Dedifferentiated amniotic fluid mesenchymal stem cell (primary cell): ENCODE measurements around the gene SNAI1.
"Not testable (repeated sequence)": the region's sequence is repeated elsewhere in the genome, so short reads cannot be mapped to it uniquely, and the experiment has no call there.

Experiments used
- DNase-seq: peaks from one replicate; pipeline ENCODE4 v3.0.0-alpha.2; 2016; ENCODE audit errors: extremely low spot score

The SNAI1 gene

GRCh38 chr20:49982346-49983122 lies at the start of gene SNAI1:
Gene SNAI1 (plus strand): TSS chr20:49982980. CDS start chr20:49983060, 80 bp downstream.
- peak; percentile 53 for DNase-seq

GRCh38 chr20:49935746-49936152 lies 47.0 kb upstream of the SNAI1 start:
- no peak for DNase-seq

- DNase-seq: peak; percentile 88
Observed at GRCh38 chr20:49936153-49937026, 46.4 kb upstream of the SNAI1 start, which contains the start of gene RNF114. Gene RNF114 (plus strand): TSS chr20:49936397. CDS start chr20:49936413, 16 bp downstream.

GRCh38 chr20:49937027-49937929 lies 45.5 kb upstream of the SNAI1 start:
- DNase-seq: no peak

- peak; percentile 50 for DNase-seq
Observed at GRCh38 chr20:49938173-49939163, 44.3 kb upstream of the SNAI1 start.

- no peak for DNase-seq
Observed at GRCh38 chr20:49941456-49941855, 41.3 kb upstream of the SNAI1 start.

- DNase-seq: no peak
Observed at GRCh38 chr20:49942303-49942702, 40.5 kb upstream of the SNAI1 start.

DNA sequence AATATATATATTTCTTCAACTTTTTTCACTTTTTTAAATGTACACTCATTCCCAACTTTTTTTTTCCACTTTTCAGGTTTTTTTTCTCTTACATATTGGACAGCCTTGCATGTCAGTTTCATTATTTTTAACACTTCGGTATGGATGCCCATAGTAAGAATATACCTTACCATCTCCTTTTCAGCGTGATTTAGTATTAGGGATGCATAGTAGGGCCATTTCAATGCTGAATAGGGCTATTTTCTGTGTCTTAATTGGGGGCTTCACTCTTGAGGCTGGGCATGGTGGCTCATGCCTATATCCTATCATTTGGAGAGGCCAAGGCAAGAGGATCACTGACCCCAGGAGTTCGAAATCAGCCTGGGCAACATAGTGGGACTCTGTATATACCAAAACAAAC lies 39.8 kb upstream of the SNAI1 start:
- no peak for DNase-seq

GRCh38 chr20:49945306-49945700 lies 37.5 kb upstream of the SNAI1 start:
- no peak for DNase-seq

- no peak for DNase-seq
Observed at GRCh38 chr20:49945701-49946477, 36.9 kb upstream of the SNAI1 start.

DNA sequence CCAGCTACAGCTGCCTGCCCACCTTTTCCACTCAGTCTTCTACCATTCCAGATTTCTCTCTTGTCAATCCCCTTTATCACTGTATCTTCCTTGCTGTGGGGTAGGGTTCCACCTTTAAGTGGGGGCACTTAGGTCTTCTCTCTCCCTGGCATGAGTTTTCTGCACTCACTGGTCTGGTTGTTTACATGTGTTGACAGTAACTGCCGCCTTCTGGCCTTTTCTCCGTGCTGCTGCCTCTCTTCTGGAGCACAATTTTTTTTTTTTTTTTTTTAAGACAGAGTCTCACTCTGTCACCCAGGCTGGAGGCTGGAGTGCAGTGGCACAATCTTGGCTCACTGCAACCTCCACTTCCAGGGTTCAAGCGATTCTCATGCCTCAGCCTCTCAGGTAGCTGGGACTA lies 34.6 kb upstream of the SNAI1 start:
- no peak for DNase-seq

DNA sequence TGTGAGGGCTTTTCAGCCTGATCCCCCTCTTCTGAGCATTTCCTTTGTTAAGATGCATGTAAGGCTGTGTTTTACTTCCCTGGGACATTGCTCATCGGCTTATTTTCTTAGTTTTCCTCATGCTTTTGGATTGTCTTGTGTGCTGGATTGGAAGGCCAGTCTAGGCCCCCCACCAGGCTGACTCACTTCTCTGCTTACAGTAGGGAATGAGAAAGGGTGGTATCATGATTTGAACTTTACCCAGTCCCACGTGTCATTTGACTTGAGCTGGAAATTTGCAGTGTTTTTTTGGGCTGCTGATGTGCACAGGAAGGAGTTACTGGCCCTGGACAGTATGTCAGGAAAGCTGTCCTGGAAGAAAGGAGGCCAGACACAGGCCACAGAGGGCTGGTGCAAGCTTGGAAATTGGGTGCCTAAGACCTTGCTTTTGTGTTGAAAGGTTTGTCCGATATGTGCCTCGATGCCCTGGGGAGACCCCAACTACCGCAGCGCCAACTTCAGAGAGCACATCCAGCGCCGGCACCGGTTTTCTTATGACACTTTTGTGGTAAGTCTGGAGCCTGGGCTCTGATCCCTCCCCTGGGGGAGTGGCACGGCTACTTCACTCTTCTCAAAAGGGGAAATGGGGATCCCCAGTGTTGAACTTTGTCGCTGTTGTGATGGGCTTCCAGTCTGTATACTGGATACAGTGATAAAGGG lies 33.8 kb upstream of the SNAI1 start:
- peak; percentile 66 for DNase-seq

DNA sequence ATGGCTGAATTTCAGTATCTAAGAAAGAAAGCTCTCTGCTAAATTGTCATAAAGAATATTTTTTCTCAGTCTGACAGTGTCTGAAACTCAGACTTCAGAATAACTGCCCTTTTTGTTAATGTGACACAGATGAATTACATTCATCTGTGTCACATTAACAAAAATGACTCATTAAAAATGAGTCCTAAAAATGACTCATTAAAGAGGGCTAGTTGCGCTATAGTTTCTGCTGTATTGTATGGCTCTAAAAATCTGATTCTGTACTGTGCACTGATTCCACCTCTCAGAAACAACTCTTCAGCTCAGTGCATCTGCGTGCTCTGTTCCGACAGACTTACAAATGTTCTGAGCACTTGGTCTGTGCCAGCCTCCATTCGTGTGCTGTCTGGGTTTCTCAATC lies 31.6 kb upstream of the SNAI1 start:
- peak; percentile 60 for DNase-seq

GRCh38 chr20:49955167-49955566 lies 27.6 kb upstream of the SNAI1 start:
- no peak for DNase-seq

DNA sequence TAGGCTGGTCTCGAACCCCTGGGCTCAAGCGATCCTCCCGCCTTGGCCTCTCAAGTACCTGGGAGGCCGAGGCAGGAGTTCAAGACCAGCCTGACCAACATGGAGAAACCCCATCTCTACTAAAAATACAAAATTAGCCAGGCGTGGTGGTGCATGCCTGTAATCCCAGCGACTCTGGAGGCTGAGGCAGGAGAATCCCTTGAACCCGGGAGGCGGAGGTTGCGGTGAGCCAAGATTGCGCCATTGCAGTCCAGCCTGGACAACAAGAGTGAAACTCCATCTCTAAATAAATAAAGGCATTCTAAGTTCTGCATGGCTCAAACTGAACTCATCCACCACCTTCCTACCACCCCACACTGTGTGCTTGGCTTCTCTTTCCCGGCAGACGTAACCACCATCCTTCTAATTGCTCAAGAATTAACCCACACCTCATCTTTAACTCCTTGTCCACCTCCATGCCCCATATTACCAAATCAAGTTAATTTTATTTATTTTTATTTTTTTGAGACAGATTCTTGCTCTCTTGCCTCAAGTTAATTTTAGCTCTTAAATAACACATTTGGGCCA lies 26.9 kb upstream of the SNAI1 start:
- DNase-seq: not testable (repeated sequence)

DNA sequence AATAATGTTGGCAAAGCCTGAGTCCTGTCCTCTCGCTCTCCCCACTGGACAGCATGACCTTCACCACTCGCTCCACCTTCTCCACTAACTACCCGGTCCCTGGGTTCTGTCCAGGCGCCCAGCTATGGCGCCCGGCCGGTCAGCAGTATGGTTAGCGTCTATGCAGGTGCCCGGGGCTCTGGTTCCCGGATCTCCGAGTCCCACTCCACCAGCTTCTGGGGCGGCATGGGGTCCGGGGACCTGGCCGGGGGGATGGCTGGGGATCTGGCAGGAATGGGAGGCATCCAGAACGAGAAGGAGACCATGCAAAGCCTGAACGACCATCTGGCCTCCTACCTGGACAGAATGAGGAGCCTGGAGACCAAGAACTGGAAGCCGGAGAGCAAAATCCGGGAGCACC lies 26.1 kb upstream of the SNAI1 start:
- no peak for DNase-seq

GRCh38 chr20:49957089-49957938 lies 25.5 kb upstream of the SNAI1 start:
- not testable (repeated sequence) for DNase-seq

GRCh38 chr20:49961413-49961812 lies 21.4 kb upstream of the SNAI1 start:
- DNase-seq: no peak
